HPDE6-E6E7 (cell line): ENCODE results near the gene NKD1.

Source experiments
- DNase-seq: peaks from one replicate; pipeline ENCODE4 v3.0.0; 2011; ENCODE audit warnings: missing footprints; ENCODE audit errors: extremely low spot score

Gene NKD1

GRCh38 chr16:50673496-50674275 lies 125.5 kb downstream of the NKD1 start:
- DNase-seq = no peak

GRCh38 chr16:50674831-50675230 lies 126.6 kb downstream of the NKD1 start:
- DNase-seq = no peak

- no peak for DNase-seq
Measured at GRCh38 chr16:50675686-50676610, 127.8 kb downstream of the NKD1 start.

- DNase-seq = no peak
Measured at GRCh38 chr16:50676684-50677225, 128.6 kb downstream of the NKD1 start.

- DNase-seq = no peak
Measured at GRCh38 chr16:50677351-50677750, 129.2 kb downstream of the NKD1 start.

- no peak for DNase-seq
Measured at GRCh38 chr16:50678531-50678930, 130.3 kb downstream of the NKD1 start.

- no peak for DNase-seq
Measured at GRCh38 chr16:50679266-50679665, 131.1 kb downstream of the NKD1 start.

GRCh38 chr16:50679676-50680555 lies 131.7 kb downstream of the NKD1 start:
- no peak for DNase-seq

GRCh38 chr16:50680556-50680893 lies 132.3 kb downstream of the NKD1 start:
- no peak for DNase-seq

GRCh38 chr16:50681021-50681885 lies 133.1 kb downstream of the NKD1 start, which contains the start of gene SNX20:
Gene SNX20, minus strand, starts transcription at chr16:50681312. Its CDS starts 3,786 bp downstream, at chr16:50677526.
- no peak for DNase-seq

GRCh38 chr16:50683689-50684374 lies 135.6 kb downstream of the NKD1 start:
- no peak for DNase-seq

- no peak for DNase-seq
Measured at GRCh38 chr16:50684823-50685461, 136.7 kb downstream of the NKD1 start.

- DNase-seq = no peak
Measured at GRCh38 chr16:50685462-50686063, 137.4 kb downstream of the NKD1 start.

GRCh38 chr16:50688083-50688482 lies 139.9 kb downstream of the NKD1 start:
- DNase-seq = no peak

- DNase-seq = no peak
Measured at GRCh38 chr16:50688867-50689266, 140.7 kb downstream of the NKD1 start.

- no peak for DNase-seq
Measured at GRCh38 chr16:50690177-50690576, 142.0 kb downstream of the NKD1 start.

GRCh38 chr16:50692644-50692998 lies 144.4 kb downstream of the NKD1 start:
- DNase-seq = no peak

GRCh38 chr16:50692999-50693781 lies 145.0 kb downstream of the NKD1 start, which contains the start of gene NOD2:
Gene NOD2, plus strand, starts transcription at chr16:50693606. Its CDS starts 5,890 bp downstream, at chr16:50699496.
- peak; percentile 66 for DNase-seq
